Measurements from ENCODE around the gene CCDC126. TPM values are rescaled to one million over a fixed set of nuclear protein-coding genes. Genes with fewer than 3 reads are reported as not detected.

Gene CCDC126
- total RNA-seq, 4 donors from 2014 or later, result 14.5 to 22.8 (median 14.6) TPM; not detected in 1

- no peaks in the 10 kb centered on the region for H3K36me3 ChIP-seq
- no peak overlapping the region for H3K4me3 ChIP-seq
- no peaks in the 10 kb centered on the region for H3K27me3 ChIP-seq
- no peak overlapping the region for H3K27ac ChIP-seq
- 71 to 87% methylated on average over 2 to 3 of the region's 3 CpGs for WGBS, 2 donors (ENCODE audit: low coverage in 1 of 2)
- intact Hi-C loops (cut with DNase I; ENCODE audit: low total_unique reads) (no loop called here), in situ Hi-C loops (cut with MboI; ENCODE audit: low pct_ligation_motif_present in 1 of 4, low pct_unique_long_range_greater_than_20kb in 1 of 4, low sequenced_read_pairs in 3 of 4) (no loop called here)
- no peaks in the 10 kb centered on the region for H3K9me3 ChIP-seq
- H3K4me1 ChIP-seq, result no peaks in the 10 kb centered on the region
- TF ChIP-seq POLR2A (IDR thresholded peaks at IDR 0.05) (no peak), EP300 (IDR thresholded peaks at IDR 0.05; ENCODE audit: low read depth) (no peak), CTCF (IDR thresholded peaks at IDR 0.05) (no peak)
- no peak for DNase-seq
These were observed 64.2 kb downstream of the CCDC126 start for GRCh38 chr7:23661385-23661784.

GRCh38 chr7:23662124-23662983 lies 65.2 kb downstream of the CCDC126 start:
- intact Hi-C loops (cut with DNase I; ENCODE audit: low total_unique reads) (no loop called here), in situ Hi-C loops (cut with MboI; ENCODE audit: low pct_ligation_motif_present in 1 of 4, low pct_unique_long_range_greater_than_20kb in 1 of 4, low sequenced_read_pairs in 3 of 4) (no loop called here)
- TF ChIP-seq EP300 (IDR thresholded peaks at IDR 0.05; ENCODE audit: low read depth), result no peak
- TF ChIP-seq POLR2A (IDR thresholded peaks at IDR 0.05), result no peak
- no peak for TF ChIP-seq CTCF (IDR thresholded peaks at IDR 0.05)
- no peak for TF ChIP-seq POLR2AphosphoS5 (IDR thresholded peaks at IDR 0.05)
- Histone ChIP-seq H3K9me3 (no peaks in the 10 kb centered on the region), H3K27me3 (no peaks in the 10 kb centered on the region), H3K4me1 (no peaks in the 10 kb centered on the region), H3K27ac (no peak overlapping the region), H3K36me3 (no peaks in the 10 kb centered on the region), H3K4me3 (no peak overlapping the region)
- WGBS, 2 donors (ENCODE audit: low coverage in 1 of 2), result 68 to 82% methylated on average over 3 to 8 of the region's 8 CpGs
- no peak for DNase-seq

- H3K4me1 ChIP-seq, result no peaks in the 10 kb centered on the region
- no peak for TF ChIP-seq POLR2A (IDR thresholded peaks at IDR 0.05)
- TF ChIP-seq CTCF (IDR thresholded peaks at IDR 0.05), result no peak
- TF ChIP-seq POLR2AphosphoS5 (IDR thresholded peaks at IDR 0.05), result no peak
- no peak for TF ChIP-seq EP300 (IDR thresholded peaks at IDR 0.05; ENCODE audit: low read depth)
- no peaks in the 10 kb centered on the region for H3K9me3 ChIP-seq
- no peaks in the 10 kb centered on the region for H3K27me3 ChIP-seq
- 89 to 95% methylated on average over 2 of the region's 2 CpGs for WGBS, 2 donors (ENCODE audit: low coverage in 1 of 2)
- intact Hi-C loops (cut with DNase I; ENCODE audit: low total_unique reads) (no loop called here), in situ Hi-C loops (cut with MboI; ENCODE audit: low pct_ligation_motif_present in 1 of 4, low pct_unique_long_range_greater_than_20kb in 1 of 4, low sequenced_read_pairs in 3 of 4) (no loop called here)
- no peak overlapping the region for H3K4me3 ChIP-seq
- no peak overlapping the region for H3K27ac ChIP-seq
- DNase-seq, result no peak
- no peaks in the 10 kb centered on the region for H3K36me3 ChIP-seq
These were observed 65.8 kb downstream of the CCDC126 start for GRCh38 chr7:23662984-23663313.

GRCh38 chr7:23664122-23664521 lies 66.9 kb downstream of the CCDC126 start:
- Histone ChIP-seq H3K9me3 (no peaks in the 10 kb centered on the region), H3K4me1 (no peaks in the 10 kb centered on the region), H3K4me3 (no peak overlapping the region), H3K36me3 (no peaks in the 10 kb centered on the region), H3K27me3 (no peaks in the 10 kb centered on the region), H3K27ac (no peak overlapping the region)
- DNase-seq, result no peak
- intact Hi-C loops (cut with DNase I; ENCODE audit: low total_unique reads), result no loop called here
- in situ Hi-C loops (cut with MboI; ENCODE audit: low pct_ligation_motif_present in 1 of 4, low pct_unique_long_range_greater_than_20kb in 1 of 4, low sequenced_read_pairs in 3 of 4), result no loop called here
- TF ChIP-seq EP300 (IDR thresholded peaks at IDR 0.05; ENCODE audit: low read depth), result no peak

GRCh38 chr7:23672033-23672432 lies 74.9 kb downstream of the CCDC126 start:
- Histone ChIP-seq H3K9me3 (no peaks in the 10 kb centered on the region), H3K27ac (no peak overlapping the region), H3K27me3 (no peaks in the 10 kb centered on the region), H3K4me1 (no peaks in the 10 kb centered on the region), H3K4me3 (no peak overlapping the region), H3K36me3 (no peaks in the 10 kb centered on the region)
- in situ Hi-C loops (cut with MboI; ENCODE audit: low pct_ligation_motif_present in 1 of 4, low pct_unique_long_range_greater_than_20kb in 1 of 4, low sequenced_read_pairs in 3 of 4) (no loop called here), intact Hi-C loops (cut with DNase I; ENCODE audit: low total_unique reads) (no loop called here)
- 73 to 86% methylated on average over 3 of the region's 3 CpGs for WGBS, 2 donors (ENCODE audit: low coverage in 1 of 2)
- TF ChIP-seq POLR2AphosphoS5 (IDR thresholded peaks at IDR 0.05), result no peak
- TF ChIP-seq CTCF (IDR thresholded peaks at IDR 0.05), result no peak
- TF ChIP-seq EP300 (IDR thresholded peaks at IDR 0.05; ENCODE audit: low read depth), result no peak
- TF ChIP-seq POLR2A (IDR thresholded peaks at IDR 0.05), result no peak
- no peak for DNase-seq

Measured in transverse colon (tissue), 4 donors.